GM12865 (cell line): ENCODE results near the gene PKP4.

Experiments
- DNase-seq: peaks from one replicate; pipeline ENCODE4 v3.0.0; 2010; ENCODE audit warnings: low read depth
- H3K4me3 ChIP-seq: 2 replicates; pipeline ENCODE4 v1.5.1; 2011; ENCODE audit warnings: mild to moderate bottlenecking, low read depth, low read length, control low read depth
- TF ChIP-seq, protein P1 (sequence below): IDR thresholded peaks from 2 replicates; pipeline ENCODE4 v1.5.1; 2011; ENCODE audit warnings: low read length, control low read depth, low read depth, inconsistent platforms; ENCODE audit not compliant: insufficient read depth; ENCODE audit errors: missing control alignments

The PKP4 gene

DNA sequence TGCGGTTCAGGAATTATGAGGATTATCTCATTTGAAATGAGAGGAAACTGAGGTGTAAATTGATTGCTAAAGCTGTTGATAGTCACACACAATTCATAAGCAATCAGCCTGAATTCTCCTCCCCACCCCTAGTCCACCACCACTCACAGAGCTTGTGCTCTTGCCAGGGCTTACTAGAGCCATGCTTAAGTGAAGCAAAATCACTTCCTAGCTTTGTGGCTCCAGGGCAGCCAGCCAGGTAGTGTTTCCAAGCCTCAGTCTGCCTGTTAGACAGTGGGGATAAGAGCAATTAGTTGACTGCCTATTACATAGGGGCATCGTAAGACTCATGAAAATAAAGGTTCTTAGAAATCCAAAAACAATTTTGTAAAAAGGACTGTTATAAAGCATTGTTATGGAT, 87.2 kb downstream of the PKP4 start:
- no peak overlapping the region for H3K4me3 ChIP-seq
- DNase-seq, result no peak
- TF ChIP-seq, protein P1, sequence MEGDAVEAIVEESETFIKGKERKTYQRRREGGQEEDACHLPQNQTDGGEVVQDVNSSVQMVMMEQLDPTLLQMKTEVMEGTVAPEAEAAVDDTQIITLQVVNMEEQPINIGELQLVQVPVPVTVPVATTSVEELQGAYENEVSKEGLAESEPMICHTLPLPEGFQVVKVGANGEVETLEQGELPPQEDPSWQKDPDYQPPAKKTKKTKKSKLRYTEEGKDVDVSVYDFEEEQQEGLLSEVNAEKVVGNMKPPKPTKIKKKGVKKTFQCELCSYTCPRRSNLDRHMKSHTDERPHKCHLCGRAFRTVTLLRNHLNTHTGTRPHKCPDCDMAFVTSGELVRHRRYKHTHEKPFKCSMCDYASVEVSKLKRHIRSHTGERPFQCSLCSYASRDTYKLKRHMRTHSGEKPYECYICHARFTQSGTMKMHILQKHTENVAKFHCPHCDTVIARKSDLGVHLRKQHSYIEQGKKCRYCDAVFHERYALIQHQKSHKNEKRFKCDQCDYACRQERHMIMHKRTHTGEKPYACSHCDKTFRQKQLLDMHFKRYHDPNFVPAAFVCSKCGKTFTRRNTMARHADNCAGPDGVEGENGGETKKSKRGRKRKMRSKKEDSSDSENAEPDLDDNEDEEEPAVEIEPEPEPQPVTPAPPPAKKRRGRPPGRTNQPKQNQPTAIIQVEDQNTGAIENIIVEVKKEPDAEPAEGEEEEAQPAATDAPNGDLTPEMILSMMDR, result no peak

DNA sequence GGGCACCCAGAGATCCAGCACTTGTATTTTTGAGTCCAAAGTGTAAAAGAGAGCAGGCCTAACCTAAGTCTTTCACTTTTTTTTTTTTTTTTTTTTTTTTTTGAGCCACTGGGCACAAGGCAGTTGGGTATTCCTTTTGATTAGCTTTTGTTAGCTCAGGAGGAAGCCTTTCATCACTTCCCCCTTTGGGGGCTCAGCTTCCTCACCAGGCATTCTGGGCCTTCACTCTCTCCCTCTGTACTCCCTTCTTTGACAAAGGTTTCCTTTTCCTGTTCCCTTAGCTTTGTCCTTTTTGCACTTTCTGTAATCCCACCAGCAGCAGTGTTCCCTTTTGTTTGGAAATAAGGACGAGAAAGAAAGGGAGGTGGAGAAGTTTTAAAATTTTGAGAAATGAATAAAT, 88.2 kb downstream of the PKP4 start:
- no peak overlapping the region for H3K4me3 ChIP-seq
- TF ChIP-seq, protein P1, result no peak
- no peak for DNase-seq

DNA sequence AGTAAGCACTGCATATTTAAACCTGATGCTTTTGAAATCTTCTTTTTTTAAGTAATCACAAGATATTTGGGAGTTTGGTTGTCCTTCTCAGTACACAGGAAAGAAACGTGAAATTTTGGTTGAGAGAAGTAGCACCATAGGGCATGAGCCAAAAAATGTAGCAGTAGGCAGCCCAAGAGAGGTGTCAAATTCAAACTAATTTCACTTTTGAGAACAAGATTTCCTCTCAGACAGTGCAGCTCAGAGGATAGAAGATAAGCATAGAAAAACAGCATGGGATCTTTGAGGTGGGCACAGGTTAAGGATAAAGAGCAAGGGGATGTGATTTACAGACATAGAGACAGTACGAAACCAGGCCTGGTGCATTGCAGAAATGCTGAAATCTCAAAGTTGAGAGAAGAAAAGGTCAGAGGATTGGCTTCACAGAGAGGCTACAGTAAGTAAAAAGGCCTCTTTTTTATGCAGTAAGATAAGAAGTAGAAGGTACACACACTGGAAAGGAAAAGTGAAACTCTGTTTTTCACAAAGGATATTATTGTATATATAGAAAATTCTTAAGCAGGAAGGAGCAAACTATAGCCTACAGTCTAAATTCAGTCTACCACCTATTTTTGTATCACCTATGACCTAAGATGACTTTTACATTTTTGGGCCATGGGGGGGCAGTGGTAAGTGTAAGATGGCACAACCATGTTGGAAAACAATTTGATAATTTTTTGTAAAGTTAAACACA, 89.8 kb downstream of the PKP4 start:
- TF ChIP-seq, protein P1, result no peak
- H3K4me3 ChIP-seq, result no peak overlapping the region
- DNase-seq, result peak; percentile 36

DNA sequence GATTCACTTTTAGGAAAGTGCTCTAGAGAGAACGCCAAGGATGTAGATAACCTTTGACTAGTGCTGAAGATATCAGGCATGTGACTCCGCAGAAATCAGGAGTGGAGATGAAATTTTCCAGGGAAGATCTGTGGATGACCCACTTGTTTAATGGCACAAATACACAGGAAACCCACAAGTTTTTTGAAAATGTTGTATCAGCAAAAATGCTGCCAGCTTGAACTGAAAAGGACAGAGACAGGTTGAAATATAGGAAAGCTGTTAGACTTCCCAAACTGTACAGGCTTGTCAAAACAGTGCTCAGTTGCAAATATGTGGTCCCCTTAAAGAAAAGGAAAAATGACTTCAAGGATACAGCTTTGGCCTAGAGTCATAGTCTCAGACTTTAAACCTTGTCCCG, 96.5 kb downstream of the PKP4 start:
- no peak for DNase-seq
- H3K4me3 ChIP-seq, result no peak overlapping the region
- TF ChIP-seq, protein P1, result no peak

DNA sequence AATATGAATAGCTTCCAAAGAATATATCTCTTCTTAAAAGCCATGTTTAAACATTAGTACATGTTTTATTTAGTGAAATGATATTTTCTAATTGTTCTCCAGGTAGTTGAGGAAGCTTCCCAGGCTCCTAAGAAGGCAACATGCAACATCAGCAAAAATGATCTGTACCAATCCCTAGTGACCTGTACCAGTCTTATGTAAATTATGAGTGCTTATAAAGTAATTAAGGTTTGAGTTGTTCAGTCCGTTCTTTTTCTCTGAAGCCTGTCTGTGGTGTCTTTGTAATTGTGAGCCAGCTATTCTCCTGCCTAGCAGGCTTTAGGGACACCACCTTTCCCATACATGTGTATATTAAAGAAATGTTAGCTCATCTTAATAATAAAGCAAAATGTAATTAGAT, 98.2 kb downstream of the PKP4 start:
- TF ChIP-seq, protein P1, result no peak
- H3K4me3 ChIP-seq, result no peak overlapping the region
- no peak for DNase-seq

DNA sequence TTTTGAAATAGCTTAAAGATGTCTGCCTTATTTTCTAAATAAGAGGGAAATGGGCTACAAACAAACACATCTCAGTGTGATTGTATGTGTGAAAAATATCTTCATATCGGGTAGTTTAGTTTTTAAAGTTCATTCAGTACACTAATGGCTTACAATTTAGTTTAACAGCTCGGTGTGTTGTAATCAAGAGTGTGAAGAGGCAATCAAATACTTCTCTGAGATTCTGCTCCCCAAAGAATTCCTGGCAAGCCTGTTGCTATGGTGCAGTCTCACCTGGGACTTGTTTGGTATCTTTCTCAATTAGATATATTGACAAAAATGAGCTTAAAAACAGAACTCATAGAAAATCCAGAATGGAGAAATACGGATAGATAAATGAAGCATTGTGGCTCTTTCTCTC, 99.4 kb downstream of the PKP4 start:
- TF ChIP-seq, protein P1, result no peak
- no peak overlapping the region for H3K4me3 ChIP-seq
- DNase-seq, result no peak

DNA sequence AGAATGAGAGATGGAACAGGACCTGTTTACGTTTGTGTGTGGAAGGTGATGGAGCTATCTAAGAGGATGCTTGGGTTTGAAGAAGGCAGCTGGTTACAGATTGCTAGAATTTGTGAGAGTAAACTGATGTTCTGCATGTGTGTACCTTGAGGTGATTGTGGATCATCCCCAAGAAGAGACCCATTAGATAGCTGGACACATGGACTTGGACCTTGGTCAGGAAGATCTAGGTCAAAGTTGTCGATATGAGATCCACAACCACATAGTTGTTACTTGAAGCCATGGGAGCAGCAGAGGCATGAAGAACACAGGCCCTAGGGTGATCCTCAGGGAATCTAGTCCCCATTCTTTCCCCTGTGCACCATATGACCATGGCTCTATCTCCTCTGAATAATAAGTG, 101.0 kb downstream of the PKP4 start:
- no peak overlapping the region for H3K4me3 ChIP-seq
- TF ChIP-seq, protein P1, result no peak
- DNase-seq, result no peak
